Measurements from ENCODE around the gene PRDM1. TPM values are rescaled to one million over a fixed set of nuclear protein-coding genes. Genes with fewer than 3 reads are reported as not detected.
A peak's percentile ranks its signal among the peaks of the same experiment; 100 is the strongest.

The PRDM1 gene
- polyA plus RNA-seq, 1 of the 3 experiments (the other 2 are of a cell fraction): 4.0 TPM

DNA sequence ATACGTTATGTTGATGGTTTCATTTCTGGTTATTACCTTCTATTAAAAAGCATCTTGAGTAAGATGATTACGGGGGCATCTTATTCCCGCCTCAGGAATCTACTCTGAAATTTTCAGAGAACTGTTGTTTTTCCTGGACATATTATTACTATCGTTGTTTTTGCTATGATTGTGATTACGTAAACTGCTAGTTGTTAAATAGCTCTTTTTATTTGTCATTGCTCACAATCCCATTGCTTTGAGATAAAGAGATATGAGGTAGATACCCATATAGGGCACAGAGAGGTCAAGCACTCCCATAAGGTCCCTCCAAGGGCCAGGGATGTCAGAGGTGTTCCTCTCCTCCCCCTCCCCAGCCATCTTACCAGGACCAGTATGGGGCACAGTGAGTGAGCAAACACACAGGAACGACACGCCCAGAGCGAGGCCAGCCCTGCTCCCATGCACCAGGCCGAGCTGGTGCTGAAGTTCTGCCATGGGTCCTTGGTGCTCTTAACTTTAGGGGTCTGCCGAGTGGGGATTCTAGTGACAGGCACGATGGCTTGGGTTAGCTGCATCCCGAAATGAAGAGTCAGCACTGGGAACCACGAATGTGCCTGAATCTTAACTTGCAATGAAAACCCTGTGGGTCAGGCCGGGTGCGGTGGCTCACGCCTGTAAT lies 49.9 kb downstream of the PRDM1 start:
- no peak overlapping the region for H3K4me3 ChIP-seq (ENCODE audit: low read depth in 2 of 2, low read length in 1 of 2)
- H3K4me2 ChIP-seq: no peak overlapping the region
- peaks cover 5 to 9% of the 10 kb centered on the region in 2 experiments; a peak in 2 of 4 replicates for H3K4me1 ChIP-seq (ENCODE audit: control insufficient read depth in 1 of 2, insufficient read depth in 2 of 2, low read depth in 1 of 2, low read length in 1 of 2)
- WGBS (ENCODE audit: low lambda C conversion rate): 87% methylated on average over 11 of the region's 16 CpGs
- no peak overlapping the region for H3K9ac ChIP-seq
- no peaks in the 10 kb centered on the region for H3K9me3 ChIP-seq
- POLR2A ChIA-PET: no interaction called here
- H3K9me2 ChIP-seq: no peaks in the 10 kb centered on the region
- CTCF ChIA-PET: interaction anchor here (0.5 kb wide), 1 partner anchor 409 kb away, joined by 3 read pairs; no protein-coding TSS in a partner anchor
- no peaks in the 10 kb centered on the region for H3K27me3 ChIP-seq (ENCODE audit: insufficient read depth)
- no peak for TF ChIP-seq FOXM1 (IDR thresholded peaks at IDR 0.05; ENCODE audit: low read depth)
- TF ChIP-seq CHD2 (IDR thresholded peaks at IDR 0.05; ENCODE audit: low read length, partially characterized antibody): no peak
- TF ChIP-seq TAF1 (IDR thresholded peaks at IDR 0.05; ENCODE audit: borderline replicate concordance, low read depth, low read length): no peak
- no peak for TF ChIP-seq SIN3A (IDR thresholded peaks at IDR 0.05; ENCODE audit: borderline replicate concordance, low read depth, low read length)
- TF ChIP-seq MEF2A (IDR thresholded peaks at IDR 0.05; ENCODE audit: borderline replicate concordance, low read depth): no peak
- no peak for TF ChIP-seq MAX (IDR thresholded peaks at IDR 0.05; ENCODE audit: low read depth)
- TF ChIP-seq YY1 (IDR thresholded peaks at IDR 0.05; ENCODE audit: low read depth): no peak
- TF ChIP-seq NFIC (IDR thresholded peaks at IDR 0.05; ENCODE audit: borderline replicate concordance): no peak
- no peak for TF ChIP-seq ELF1 (IDR thresholded peaks at IDR 0.05)
- no peak for TF ChIP-seq GABPA (IDR thresholded peaks at IDR 0.05; ENCODE audit: low read depth)
- TF ChIP-seq TCF12 (IDR thresholded peaks at IDR 0.05): no peak
- TF ChIP-seq, protein P1, sequence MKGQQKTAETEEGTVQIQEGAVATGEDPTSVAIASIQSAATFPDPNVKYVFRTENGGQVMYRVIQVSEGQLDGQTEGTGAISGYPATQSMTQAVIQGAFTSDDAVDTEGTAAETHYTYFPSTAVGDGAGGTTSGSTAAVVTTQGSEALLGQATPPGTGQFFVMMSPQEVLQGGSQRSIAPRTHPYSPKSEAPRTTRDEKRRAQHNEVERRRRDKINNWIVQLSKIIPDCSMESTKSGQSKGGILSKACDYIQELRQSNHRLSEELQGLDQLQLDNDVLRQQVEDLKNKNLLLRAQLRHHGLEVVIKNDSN (IDR thresholded peaks at IDR 0.05; ENCODE audit: borderline replicate concordance, low read depth): no peak
- no peak for TF ChIP-seq FOSL2 (IDR thresholded peaks at IDR 0.05; ENCODE audit: borderline replicate concordance, low read depth)
- TF ChIP-seq EZH2phosphoT487 (IDR thresholded peaks at IDR 0.05; ENCODE audit: borderline replicate concordance, low read depth): no peak
- TF ChIP-seq GATA2 (CRISPR knock-in tag; IDR thresholded peaks at IDR 0.05): no peak
- TF ChIP-seq RAD21 (IDR thresholded peaks at IDR 0.05; ENCODE audit: low read length): no peak
- H2AFZ ChIP-seq (ENCODE audit: low read depth): peak overlapping the region; percentile 61; the same call in 1 of the 2 replicates
- H3K27ac ChIP-seq (ENCODE audit: low read depth in 2 of 2, low read length in 1 of 2): no peak overlapping the region
- no peak for DNase-seq
- H3K79me2 ChIP-seq (ENCODE audit: insufficient read depth): no peaks in the 10 kb centered on the region
- H3F3A ChIP-seq (replicated peaks; ENCODE audit: insufficient read depth): peaks cover 2% of the 10 kb centered on the region
- no peaks in the 10 kb centered on the region for H4K20me1 ChIP-seq (ENCODE audit: insufficient read depth)
- no peaks in the 10 kb centered on the region for H3K36me3 ChIP-seq (replicated peaks in 1 of 2; ENCODE audit: control insufficient read depth in 1 of 2, insufficient read depth in 2 of 2, low read length in 1 of 2)

DNA sequence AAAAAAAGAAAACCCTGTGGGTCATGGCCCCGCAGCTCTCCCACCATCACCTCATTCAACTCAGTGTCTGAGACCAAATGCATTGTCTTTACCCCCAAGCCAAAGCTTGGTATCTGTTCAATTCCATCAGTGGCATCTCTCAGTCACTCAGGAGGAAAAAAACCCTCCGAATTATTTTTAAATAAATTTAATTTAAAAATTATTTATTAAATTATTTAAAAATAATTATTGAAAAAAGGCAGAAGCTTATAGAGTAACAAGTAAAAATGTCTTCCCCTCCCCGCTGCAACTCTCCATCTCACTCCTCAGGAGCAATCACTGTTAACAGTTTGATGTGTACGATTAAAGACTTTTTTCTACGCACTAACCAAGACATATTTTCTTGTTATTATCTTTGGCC lies 50.7 kb downstream of the PRDM1 start:
- Histone ChIP-seq H3K79me2 (ENCODE audit: insufficient read depth) (no peaks in the 10 kb centered on the region), H3F3A (replicated peaks; ENCODE audit: insufficient read depth) (no peaks in the 10 kb centered on the region), H3K4me1 (ENCODE audit: control insufficient read depth in 1 of 2, insufficient read depth in 2 of 2, low read depth in 1 of 2, low read length in 1 of 2) (peaks cover 5 to 9% of the 10 kb centered on the region in 2 experiments; a peak in 2 of 4 replicates), H3K9me2 (no peaks in the 10 kb centered on the region), H3K4me3 (ENCODE audit: low read depth in 2 of 2, low read length in 1 of 2) (no peak overlapping the region), H3K27me3 (ENCODE audit: insufficient read depth) (no peaks in the 10 kb centered on the region), H2AFZ (ENCODE audit: low read depth) (no peak overlapping the region), H3K9me3 (no peaks in the 10 kb centered on the region), H3K27ac (ENCODE audit: low read depth in 2 of 2, low read length in 1 of 2) (no peak overlapping the region), H3K9ac (no peak overlapping the region), H3K4me2 (no peak overlapping the region), H4K20me1 (ENCODE audit: insufficient read depth) (no peaks in the 10 kb centered on the region), H3K36me3 (replicated peaks in 1 of 2; ENCODE audit: control insufficient read depth in 1 of 2, insufficient read depth in 2 of 2, low read length in 1 of 2) (no peaks in the 10 kb centered on the region)
- 94% methylated on average over 5 of the region's 5 CpGs for WGBS (ENCODE audit: low lambda C conversion rate)
- ChIA-PET POLR2A (no interaction called here), CTCF (no interaction called here)
- TF ChIP-seq REST (IDR thresholded peaks at IDR 0.05; ENCODE audit: low read depth, low read length): no peak
- no peak for DNase-seq

Data from SK-N-SH (cell line).